ENCODE results near the gene NAALADL2. TPM values are rescaled to one million over a fixed set of nuclear protein-coding genes. Genes with fewer than 3 reads are reported as not detected.

NAALADL2 gene
- total RNA-seq, 1 donor from 2014 or later: 11.5 TPM

- no peaks in the 10 kb centered on the region for H3K27me3 ChIP-seq
- TF ChIP-seq EZH2 (IDR thresholded peaks at IDR 0.05): no peak
- TF ChIP-seq EZH2phosphoT487 (IDR thresholded peaks at IDR 0.05): no peak
- TF ChIP-seq CTCF (IDR thresholded peaks at IDR 0.05): no peak
- H3K4me3 ChIP-seq: no peak overlapping the region
- Mint-ChIP-seq H3K27me3 (ENCODE audit: insufficient read depth, low read depth) (no peaks in the 10 kb centered on the region), H3K27ac (no peak overlapping the region), H3K4me1 (peaks cover 3% of the 10 kb centered on the region), H3K9me3 (peaks cover 4% of the 10 kb centered on the region), H3K4me3 (no peak overlapping the region), H3K36me3 (no peaks in the 10 kb centered on the region)
- H3K4me2 ChIP-seq: no peak overlapping the region
- H3K27ac ChIP-seq: no peak overlapping the region
- no peak overlapping the region for H3K9ac ChIP-seq
- no peak for DNase-seq (ENCODE audit: low spot score)
- no peaks in the 10 kb centered on the region for H3F3A ChIP-seq (ENCODE audit: low read depth)
- H3K9me3 ChIP-seq (ENCODE audit: low read depth): no peaks in the 10 kb centered on the region
- no peaks in the 10 kb centered on the region for H3K79me2 ChIP-seq (ENCODE audit: low read depth)
- H3K4me1 ChIP-seq: no peaks in the 10 kb centered on the region
- no peaks in the 10 kb centered on the region for H4K20me1 ChIP-seq (ENCODE audit: low read depth)
- H3K36me3 ChIP-seq: no peaks in the 10 kb centered on the region
- no peak overlapping the region for H2AFZ ChIP-seq (replicated peaks)
These were observed 291.8 kb downstream of the NAALADL2 start for GRCh38 chr3:175150812-175151401.

GRCh38 chr3:175153595-175153994 is 294.5 kb downstream of the NAALADL2 start:
- TF ChIP-seq CTCF (IDR thresholded peaks at IDR 0.05): no peak
- no peak for TF ChIP-seq EZH2 (IDR thresholded peaks at IDR 0.05)
- TF ChIP-seq EZH2phosphoT487 (IDR thresholded peaks at IDR 0.05): no peak
- no peak for DNase-seq (ENCODE audit: low spot score)
- no peak overlapping the region for H3K4me3 Mint-ChIP-seq

GRCh38 chr3:175155172-175155571 is 296.0 kb downstream of the NAALADL2 start:
- Histone ChIP-seq H3F3A (ENCODE audit: low read depth) (no peaks in the 10 kb centered on the region), H3K4me3 (no peak overlapping the region), H3K9me3 (ENCODE audit: low read depth) (no peaks in the 10 kb centered on the region), H4K20me1 (ENCODE audit: low read depth) (no peaks in the 10 kb centered on the region), H3K4me1 (no peaks in the 10 kb centered on the region), H3K27me3 (no peaks in the 10 kb centered on the region), H3K36me3 (no peaks in the 10 kb centered on the region), H3K9ac (no peak overlapping the region), H3K79me2 (ENCODE audit: low read depth) (no peaks in the 10 kb centered on the region), H3K4me2 (no peak overlapping the region), H3K27ac (no peak overlapping the region), H2AFZ (replicated peaks) (no peak overlapping the region)
- peaks cover 3% of the 10 kb centered on the region for H3K4me1 Mint-ChIP-seq
- H3K27ac Mint-ChIP-seq: no peak overlapping the region
- no peaks in the 10 kb centered on the region for H3K36me3 Mint-ChIP-seq
- H3K4me3 Mint-ChIP-seq: no peak overlapping the region
- H3K9me3 Mint-ChIP-seq: no peaks in the 10 kb centered on the region
- H3K27me3 Mint-ChIP-seq (ENCODE audit: insufficient read depth, low read depth): no peaks in the 10 kb centered on the region
- DNase-seq (ENCODE audit: low spot score): no peak
- no peak for TF ChIP-seq EZH2 (IDR thresholded peaks at IDR 0.05)
- no peak for TF ChIP-seq EZH2phosphoT487 (IDR thresholded peaks at IDR 0.05)
- TF ChIP-seq CTCF (IDR thresholded peaks at IDR 0.05): no peak

More at GRCh38 chr3:175153595-175153994, 294.5 kb downstream of the NAALADL2 start:
- Histone ChIP-seq H3K36me3 (no peaks in the 10 kb centered on the region), H3K4me3 (no peak overlapping the region), H3K9ac (no peak overlapping the region), H2AFZ (replicated peaks) (no peak overlapping the region), H3K27ac (no peak overlapping the region), H3F3A (ENCODE audit: low read depth) (no peaks in the 10 kb centered on the region), H3K4me2 (no peak overlapping the region), H3K27me3 (no peaks in the 10 kb centered on the region), H4K20me1 (ENCODE audit: low read depth) (no peaks in the 10 kb centered on the region), H3K4me1 (no peaks in the 10 kb centered on the region), H3K9me3 (ENCODE audit: low read depth) (no peaks in the 10 kb centered on the region), H3K79me2 (ENCODE audit: low read depth) (no peaks in the 10 kb centered on the region)
- Mint-ChIP-seq H3K4me1 (peaks cover 3% of the 10 kb centered on the region), H3K27me3 (ENCODE audit: insufficient read depth, low read depth) (no peaks in the 10 kb centered on the region), H3K36me3 (no peaks in the 10 kb centered on the region), H3K9me3 (no peaks in the 10 kb centered on the region), H3K27ac (no peak overlapping the region)

Data from neural progenitor cell (in vitro differentiated cells).